ENCODE results near the gene FBXO15.

Gene FBXO15

DNA sequence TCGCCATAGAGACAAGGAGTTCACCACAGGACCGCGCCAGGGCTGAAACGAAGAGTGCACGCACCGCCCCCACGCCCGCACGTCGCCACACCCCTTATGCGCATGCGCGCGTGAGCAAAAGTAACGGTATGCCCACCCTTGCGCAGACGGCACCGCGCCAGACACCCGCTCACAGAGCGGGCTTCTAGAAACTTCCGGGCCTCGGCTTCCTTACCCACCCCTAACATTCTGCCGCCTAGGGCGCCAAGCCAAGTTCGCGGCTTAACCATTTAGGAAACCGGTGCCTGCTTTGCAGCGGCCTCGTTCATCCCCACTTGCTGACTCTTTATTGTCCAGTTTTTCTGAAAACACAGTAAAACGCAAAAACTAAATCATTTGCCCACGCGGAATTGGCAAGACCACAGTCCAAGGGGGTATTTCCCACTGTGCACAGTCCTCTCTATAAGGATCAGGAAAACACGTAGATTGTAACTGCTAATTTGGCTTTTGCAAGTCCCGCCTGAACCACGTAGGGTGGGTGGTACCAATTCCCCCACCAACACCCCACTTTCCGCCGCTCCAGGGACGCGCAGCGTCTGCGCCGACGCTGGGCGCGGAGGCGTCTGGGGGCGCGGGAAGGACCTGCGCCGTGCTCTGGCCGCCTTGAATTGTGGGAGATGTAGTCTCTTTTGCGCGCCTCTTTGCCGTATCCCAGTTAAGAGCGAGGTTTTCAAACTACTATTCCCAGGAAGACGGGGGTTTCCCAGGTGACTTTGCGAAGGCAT, at the start of gene FBXO15, which contains the start of gene TIMM21 (continued):
- TF ChIP-seq, protein P1, sequence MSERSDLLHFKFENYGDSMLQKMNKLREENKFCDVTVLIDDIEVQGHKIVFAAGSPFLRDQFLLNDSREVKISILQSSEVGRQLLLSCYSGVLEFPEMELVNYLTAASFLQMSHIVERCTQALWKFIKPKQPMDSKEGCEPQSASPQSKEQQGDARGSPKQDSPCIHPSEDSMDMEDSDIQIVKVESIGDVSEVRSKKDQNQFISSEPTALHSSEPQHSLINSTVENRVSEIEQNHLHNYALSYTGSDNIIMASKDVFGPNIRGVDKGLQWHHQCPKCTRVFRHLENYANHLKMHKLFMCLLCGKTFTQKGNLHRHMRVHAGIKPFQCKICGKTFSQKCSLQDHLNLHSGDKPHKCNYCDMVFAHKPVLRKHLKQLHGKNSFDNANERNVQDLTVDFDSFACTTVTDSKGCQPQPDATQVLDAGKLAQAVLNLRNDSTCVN (tag by site-specific recombination; optimal IDR thresholded peaks at IDR 0.05): peak; percentile 84
- TF ChIP-seq ZNF670 (tag by site-specific recombination; IDR thresholded peaks at IDR 0.05; ENCODE audit: low read depth) (no peak), YY1 (tag by site-specific recombination; IDR thresholded peaks at IDR 0.05) (peak; percentile 84), ZNF561 (tag by site-specific recombination; IDR thresholded peaks at IDR 0.05; ENCODE audit: borderline replicate concordance) (peak; percentile 38; the same call in 1 of the 2 replicates), SP3 (tag by site-specific recombination; IDR thresholded peaks at IDR 0.05) (peak; percentile 79), ZNF239 (tag by site-specific recombination; IDR thresholded peaks at IDR 0.05) (no peak), ZIC2 (tag by site-specific recombination; IDR thresholded peaks at IDR 0.05) (peak; percentile 15; the same call in 1 of the 2 replicates), ZNF837 (tag by site-specific recombination; IDR thresholded peaks at IDR 0.05) (no peak), KLF1 (tag by site-specific recombination; IDR thresholded peaks at IDR 0.05) (peak; percentile 96), KLF8 (tag by site-specific recombination; IDR thresholded peaks at IDR 0.05) (0 out of 2 replicates have a peak, but pooled peaks have one; percentile 49), ZFP41 (tag by site-specific recombination; IDR thresholded peaks at IDR 0.05; ENCODE audit: borderline replicate concordance) (no peak), ZNF629 (tag by site-specific recombination; IDR thresholded peaks at IDR 0.05) (peak; percentile 44), ZFP3 (tag by site-specific recombination; IDR thresholded peaks at IDR 0.05; ENCODE audit: low read depth) (no peak), ZNF248 (tag by site-specific recombination; IDR thresholded peaks at IDR 0.05) (no peak), ZNF23 (tag by site-specific recombination; IDR thresholded peaks at IDR 0.05; ENCODE audit: borderline replicate concordance) (no peak), KLF16 (tag by site-specific recombination; IDR thresholded peaks at IDR 0.05) (peak; percentile 61; the same call in 1 of the 2 replicates), GLIS2 (tag by site-specific recombination; IDR thresholded peaks at IDR 0.05) (peak; percentile 27; the same call in 1 of the 2 replicates), ZNF521 (tag by site-specific recombination; IDR thresholded peaks at IDR 0.05) (no peak), ZNF175 (tag by site-specific recombination; IDR thresholded peaks at IDR 0.05) (no peak), ZNF701 (tag by site-specific recombination; IDR thresholded peaks at IDR 0.05) (no peak), ZBTB20 (tag by site-specific recombination; IDR thresholded peaks at IDR 0.05) (no peak), BCL11A (tag by site-specific recombination; IDR thresholded peaks at IDR 0.05; ENCODE audit: low read depth) (no peak), HOXA7 (CRISPR knock-in tag; IDR thresholded peaks at IDR 0.05; ENCODE audit: borderline replicate concordance) (no peak), ZNF311 (tag by site-specific recombination; IDR thresholded peaks at IDR 0.05; ENCODE audit: borderline replicate concordance) (no peak), ZFHX2 (tag by site-specific recombination; conservative IDR thresholded peaks at IDR 0.05) (peak; percentile 94), TRIM28 (IDR thresholded peaks at IDR 0.05; ENCODE audit: borderline replicate concordance, low read length) (no peak)
- TF ChIP-seq, protein P2, sequence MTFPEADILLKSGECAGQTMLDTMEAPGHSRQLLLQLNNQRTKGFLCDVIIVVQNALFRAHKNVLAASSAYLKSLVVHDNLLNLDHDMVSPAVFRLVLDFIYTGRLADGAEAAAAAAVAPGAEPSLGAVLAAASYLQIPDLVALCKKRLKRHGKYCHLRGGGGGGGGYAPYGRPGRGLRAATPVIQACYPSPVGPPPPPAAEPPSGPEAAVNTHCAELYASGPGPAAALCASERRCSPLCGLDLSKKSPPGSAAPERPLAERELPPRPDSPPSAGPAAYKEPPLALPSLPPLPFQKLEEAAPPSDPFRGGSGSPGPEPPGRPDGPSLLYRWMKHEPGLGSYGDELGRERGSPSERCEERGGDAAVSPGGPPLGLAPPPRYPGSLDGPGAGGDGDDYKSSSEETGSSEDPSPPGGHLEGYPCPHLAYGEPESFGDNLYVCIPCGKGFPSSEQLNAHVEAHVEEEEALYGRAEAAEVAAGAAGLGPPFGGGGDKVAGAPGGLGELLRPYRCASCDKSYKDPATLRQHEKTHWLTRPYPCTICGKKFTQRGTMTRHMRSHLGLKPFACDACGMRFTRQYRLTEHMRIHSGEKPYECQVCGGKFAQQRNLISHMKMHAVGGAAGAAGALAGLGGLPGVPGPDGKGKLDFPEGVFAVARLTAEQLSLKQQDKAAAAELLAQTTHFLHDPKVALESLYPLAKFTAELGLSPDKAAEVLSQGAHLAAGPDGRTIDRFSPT (tag by site-specific recombination; IDR thresholded peaks at IDR 0.05): peak; percentile 89
- TF ChIP-seq, protein P3, sequence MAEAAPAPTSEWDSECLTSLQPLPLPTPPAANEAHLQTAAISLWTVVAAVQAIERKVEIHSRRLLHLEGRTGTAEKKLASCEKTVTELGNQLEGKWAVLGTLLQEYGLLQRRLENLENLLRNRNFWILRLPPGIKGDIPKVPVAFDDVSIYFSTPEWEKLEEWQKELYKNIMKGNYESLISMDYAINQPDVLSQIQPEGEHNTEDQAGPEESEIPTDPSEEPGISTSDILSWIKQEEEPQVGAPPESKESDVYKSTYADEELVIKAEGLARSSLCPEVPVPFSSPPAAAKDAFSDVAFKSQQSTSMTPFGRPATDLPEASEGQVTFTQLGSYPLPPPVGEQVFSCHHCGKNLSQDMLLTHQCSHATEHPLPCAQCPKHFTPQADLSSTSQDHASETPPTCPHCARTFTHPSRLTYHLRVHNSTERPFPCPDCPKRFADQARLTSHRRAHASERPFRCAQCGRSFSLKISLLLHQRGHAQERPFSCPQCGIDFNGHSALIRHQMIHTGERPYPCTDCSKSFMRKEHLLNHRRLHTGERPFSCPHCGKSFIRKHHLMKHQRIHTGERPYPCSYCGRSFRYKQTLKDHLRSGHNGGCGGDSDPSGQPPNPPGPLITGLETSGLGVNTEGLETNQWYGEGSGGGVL (tag by site-specific recombination; IDR thresholded peaks at IDR 0.05): peak; percentile 87
- TF ChIP-seq, protein P4, sequence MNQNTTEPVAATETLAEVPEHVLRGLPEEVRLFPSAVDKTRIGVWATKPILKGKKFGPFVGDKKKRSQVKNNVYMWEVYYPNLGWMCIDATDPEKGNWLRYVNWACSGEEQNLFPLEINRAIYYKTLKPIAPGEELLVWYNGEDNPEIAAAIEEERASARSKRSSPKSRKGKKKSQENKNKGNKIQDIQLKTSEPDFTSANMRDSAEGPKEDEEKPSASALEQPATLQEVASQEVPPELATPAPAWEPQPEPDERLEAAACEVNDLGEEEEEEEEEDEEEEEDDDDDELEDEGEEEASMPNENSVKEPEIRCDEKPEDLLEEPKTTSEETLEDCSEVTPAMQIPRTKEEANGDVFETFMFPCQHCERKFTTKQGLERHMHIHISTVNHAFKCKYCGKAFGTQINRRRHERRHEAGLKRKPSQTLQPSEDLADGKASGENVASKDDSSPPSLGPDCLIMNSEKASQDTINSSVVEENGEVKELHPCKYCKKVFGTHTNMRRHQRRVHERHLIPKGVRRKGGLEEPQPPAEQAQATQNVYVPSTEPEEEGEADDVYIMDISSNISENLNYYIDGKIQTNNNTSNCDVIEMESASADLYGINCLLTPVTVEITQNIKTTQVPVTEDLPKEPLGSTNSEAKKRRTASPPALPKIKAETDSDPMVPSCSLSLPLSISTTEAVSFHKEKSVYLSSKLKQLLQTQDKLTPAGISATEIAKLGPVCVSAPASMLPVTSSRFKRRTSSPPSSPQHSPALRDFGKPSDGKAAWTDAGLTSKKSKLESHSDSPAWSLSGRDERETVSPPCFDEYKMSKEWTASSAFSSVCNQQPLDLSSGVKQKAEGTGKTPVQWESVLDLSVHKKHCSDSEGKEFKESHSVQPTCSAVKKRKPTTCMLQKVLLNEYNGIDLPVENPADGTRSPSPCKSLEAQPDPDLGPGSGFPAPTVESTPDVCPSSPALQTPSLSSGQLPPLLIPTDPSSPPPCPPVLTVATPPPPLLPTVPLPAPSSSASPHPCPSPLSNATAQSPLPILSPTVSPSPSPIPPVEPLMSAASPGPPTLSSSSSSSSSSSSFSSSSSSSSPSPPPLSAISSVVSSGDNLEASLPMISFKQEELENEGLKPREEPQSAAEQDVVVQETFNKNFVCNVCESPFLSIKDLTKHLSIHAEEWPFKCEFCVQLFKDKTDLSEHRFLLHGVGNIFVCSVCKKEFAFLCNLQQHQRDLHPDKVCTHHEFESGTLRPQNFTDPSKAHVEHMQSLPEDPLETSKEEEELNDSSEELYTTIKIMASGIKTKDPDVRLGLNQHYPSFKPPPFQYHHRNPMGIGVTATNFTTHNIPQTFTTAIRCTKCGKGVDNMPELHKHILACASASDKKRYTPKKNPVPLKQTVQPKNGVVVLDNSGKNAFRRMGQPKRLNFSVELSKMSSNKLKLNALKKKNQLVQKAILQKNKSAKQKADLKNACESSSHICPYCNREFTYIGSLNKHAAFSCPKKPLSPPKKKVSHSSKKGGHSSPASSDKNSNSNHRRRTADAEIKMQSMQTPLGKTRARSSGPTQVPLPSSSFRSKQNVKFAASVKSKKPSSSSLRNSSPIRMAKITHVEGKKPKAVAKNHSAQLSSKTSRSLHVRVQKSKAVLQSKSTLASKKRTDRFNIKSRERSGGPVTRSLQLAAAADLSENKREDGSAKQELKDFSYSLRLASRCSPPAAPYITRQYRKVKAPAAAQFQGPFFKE (tag by site-specific recombination; IDR thresholded peaks at IDR 0.05; ENCODE audit: borderline replicate concordance): no peak
- TF ChIP-seq, protein P5, sequence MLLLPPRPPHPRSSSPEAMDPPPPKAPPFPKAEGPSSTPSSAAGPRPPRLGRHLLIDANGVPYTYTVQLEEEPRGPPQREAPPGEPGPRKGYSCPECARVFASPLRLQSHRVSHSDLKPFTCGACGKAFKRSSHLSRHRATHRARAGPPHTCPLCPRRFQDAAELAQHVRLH (tag by site-specific recombination; IDR thresholded peaks at IDR 0.05): no peak

Data from HEK293 (cell line).